Occipital lobe (tissue), 2 donors: ENCODE measurements around the gene EMX1. TPM values are rescaled to one million over a fixed set of nuclear protein-coding genes. Genes with fewer than 3 reads are reported as not detected.
A peak's percentile ranks its signal among the peaks of the same experiment; 100 is the strongest.

ENCODE experiments used
- DNase-seq: peaks from one replicate; lab custom pipeline; 2025; lab: John Stamatoyannopoulos, UW
- total RNA-seq: library from RNA; depleted of rRNA; stranded (reverse); fragments of >200 nt; gene quantifications from one replicate; pipeline ENCODE4 v1.2.3, GENCODE V29; 2014

The EMX1 gene
- total RNA-seq, 1 donor from 2014 or later: 21.1 TPM

GRCh38 chr2:72942881-72943418, 25.6 kb downstream of the EMX1 start:
- DNase-seq: no peak

GRCh38 chr2:72943540-72944395, 26.4 kb downstream of the EMX1 start:
- DNase-seq: no peak

GRCh38 chr2:72944804-72945449, 27.6 kb downstream of the EMX1 start:
- no peak for DNase-seq

- no peak for DNase-seq
Observed at GRCh38 chr2:72945450-72946019, 28.2 kb downstream of the EMX1 start.

GRCh38 chr2:72946466-72946865, 29.1 kb downstream of the EMX1 start:
- DNase-seq: no peak

- DNase-seq: no peak
Observed at GRCh38 chr2:72947952-72948830, 30.9 kb downstream of the EMX1 start.

GRCh38 chr2:72949045-72949444, 31.7 kb downstream of the EMX1 start:
- no peak for DNase-seq

- DNase-seq: peak; percentile 41
Observed at GRCh38 chr2:72949642-72950041, 32.3 kb downstream of the EMX1 start.

- no peak for DNase-seq
Observed at GRCh38 chr2:72950558-72951255, 33.4 kb downstream of the EMX1 start.

- no peak for DNase-seq
Observed at GRCh38 chr2:72951303-72952095, 34.2 kb downstream of the EMX1 start.

- no peak for DNase-seq
Observed at GRCh38 chr2:72952110-72952823, 34.9 kb downstream of the EMX1 start.

- DNase-seq: no peak
Observed at GRCh38 chr2:72952961-72953360, 35.6 kb downstream of the EMX1 start.

GRCh38 chr2:72953528-72953927, 36.2 kb downstream of the EMX1 start:
- DNase-seq: no peak

- no peak for DNase-seq
Observed at GRCh38 chr2:72953976-72954375, 36.7 kb downstream of the EMX1 start.

GRCh38 chr2:72954376-72955227, 37.3 kb downstream of the EMX1 start:
- DNase-seq: no peak

- no peak for DNase-seq
Observed at GRCh38 chr2:72955228-72956049, 38.1 kb downstream of the EMX1 start.

GRCh38 chr2:72956050-72956395, 38.7 kb downstream of the EMX1 start:
- no peak for DNase-seq
